Rectal smooth muscle tissue (tissue), 1 donor: ENCODE results near the gene NLRX1.
"Not testable (repeated sequence)": the region's sequence is repeated elsewhere in the genome, so short reads cannot be mapped to it uniquely, and the experiment has no call there.

Source experiments
- H3K27ac ChIP-seq: one replicate; pipeline ENCODE4 v1.7.0; 2013; ENCODE audit warnings: low read depth, low read length, inconsistent platforms
- H3K27me3 ChIP-seq: one replicate; pipeline ENCODE4 v1.7.0; 2013; ENCODE audit warnings: low read length; ENCODE audit not compliant: control insufficient read depth, insufficient read depth
- H3K36me3 ChIP-seq: one replicate; pipeline ENCODE4 v1.7.0; 2013; ENCODE audit warnings: low read length; ENCODE audit not compliant: control insufficient read depth, insufficient read depth
- H3K4me1 ChIP-seq: one replicate; pipeline ENCODE4 v1.7.0; 2013; ENCODE audit warnings: low read length; ENCODE audit not compliant: control insufficient read depth, insufficient read depth
- H3K4me3 ChIP-seq: one replicate; pipeline ENCODE4 v1.7.0; 2013; ENCODE audit warnings: low read length
- H3K9ac ChIP-seq: one replicate; pipeline ENCODE4 v1.7.0; 2013; ENCODE audit warnings: low read length

The NLRX1 gene

GRCh38 chr11:119158467-119158866 is 10.1 kb upstream of the NLRX1 start:
- Histone ChIP-seq H3K4me3 (no peak overlapping the region), H3K27ac (no peak overlapping the region), H3K36me3 (no peaks in the 10 kb centered on the region), H3K4me1 (no peaks in the 10 kb centered on the region), H3K27me3 (no peaks in the 10 kb centered on the region), H3K9ac (no peak overlapping the region)

DNA sequence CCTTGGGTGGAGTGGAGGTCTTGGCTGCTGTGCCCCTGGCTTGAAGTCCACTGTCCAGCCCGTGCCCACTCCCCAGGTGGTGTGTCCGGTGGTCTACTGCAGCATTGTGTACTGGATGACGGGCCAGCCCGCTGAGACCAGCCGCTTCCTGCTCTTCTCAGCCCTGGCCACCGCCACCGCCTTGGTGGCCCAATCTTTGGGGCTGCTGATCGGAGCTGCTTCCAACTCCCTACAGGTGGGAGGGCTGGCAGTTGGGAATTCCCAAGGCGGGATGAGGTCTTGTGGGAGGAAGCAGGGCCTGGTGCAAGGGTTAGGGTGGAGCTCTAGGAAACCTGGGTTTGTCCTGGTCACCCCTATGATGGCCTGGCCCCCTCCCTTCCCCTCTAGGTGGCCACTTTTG is 8.4 kb upstream of the NLRX1 start:
- H3K4me3 ChIP-seq, result no peak overlapping the region
- H3K36me3 ChIP-seq, result no peaks in the 10 kb centered on the region
- H3K9ac ChIP-seq, result no peak overlapping the region
- H3K4me1 ChIP-seq, result no peaks in the 10 kb centered on the region
- no peak overlapping the region for H3K27ac ChIP-seq
- H3K27me3 ChIP-seq, result no peaks in the 10 kb centered on the region

GRCh38 chr11:119161871-119162270 is 6.7 kb upstream of the NLRX1 start:
- Histone ChIP-seq H3K9ac (no peak overlapping the region), H3K4me3 (no peak overlapping the region), H3K27me3 (no peaks in the 10 kb centered on the region), H3K4me1 (no peaks in the 10 kb centered on the region), H3K36me3 (no peaks in the 10 kb centered on the region), H3K27ac (no peak overlapping the region)

DNA sequence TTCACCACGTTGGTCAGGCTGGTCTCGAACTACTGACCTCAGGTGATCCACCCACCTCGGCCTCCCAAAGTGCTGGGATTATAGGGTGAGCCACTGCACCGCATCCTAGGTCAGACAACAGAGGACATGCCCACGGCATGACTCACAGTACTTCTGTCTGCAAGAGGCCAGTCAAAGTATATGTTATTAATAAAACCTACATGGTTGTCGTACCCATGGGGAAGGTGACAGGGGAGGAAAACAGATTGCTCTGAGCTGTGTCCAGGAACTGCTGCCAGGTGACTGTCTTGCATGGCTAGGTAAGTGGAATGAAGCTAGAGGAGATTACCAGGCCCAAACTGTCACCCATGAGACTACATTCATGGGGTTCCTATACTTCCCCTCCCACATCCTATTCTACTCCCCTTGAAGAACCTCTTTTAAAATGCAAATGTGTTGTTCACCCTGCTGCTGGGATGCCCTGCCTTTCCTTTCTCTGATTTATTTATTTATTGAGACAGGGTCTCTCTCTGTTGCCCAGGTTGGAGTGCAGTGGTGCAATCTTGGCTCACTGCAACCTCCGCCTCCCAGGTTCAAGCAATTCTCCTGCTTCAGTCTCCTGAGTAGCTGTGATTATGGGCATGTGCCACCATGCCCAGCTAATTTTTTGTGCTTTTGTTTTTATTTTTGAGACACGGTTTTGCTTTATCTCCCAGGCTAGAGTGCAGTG is 2.0 kb upstream of the NLRX1 start:
- H3K9ac ChIP-seq, result no peak overlapping the region
- H3K27ac ChIP-seq, result no peak overlapping the region
- no peaks in the 10 kb centered on the region for H3K36me3 ChIP-seq
- no peak overlapping the region for H3K4me3 ChIP-seq
- peaks cover 6% of the 10 kb centered on the region for H3K4me1 ChIP-seq
- no peaks in the 10 kb centered on the region for H3K27me3 ChIP-seq

DNA sequence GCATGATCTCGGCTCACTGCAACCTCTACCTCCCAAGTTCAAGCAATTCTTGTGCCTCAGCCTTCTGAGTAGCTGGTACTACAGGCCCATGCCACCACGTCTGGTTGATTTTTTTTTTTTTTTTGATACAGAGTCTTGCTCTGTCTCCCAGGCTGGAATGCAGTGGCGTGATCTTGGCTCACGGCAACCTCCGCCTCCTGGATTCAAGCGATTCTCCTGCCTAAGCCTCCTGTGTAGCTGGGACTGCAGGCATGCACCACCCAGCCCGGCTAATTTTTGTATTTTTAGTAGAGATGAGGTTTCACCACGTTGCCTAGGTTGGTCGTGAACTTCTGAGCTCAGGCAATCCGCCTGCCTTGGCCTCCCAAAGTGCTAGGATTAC is 1.5 kb upstream of the NLRX1 start:
- not testable (repeated sequence) for H3K36me3 ChIP-seq, H3K9ac ChIP-seq, H3K27ac ChIP-seq, H3K27me3 ChIP-seq, H3K4me1 ChIP-seq, H3K4me3 ChIP-seq

DNA sequence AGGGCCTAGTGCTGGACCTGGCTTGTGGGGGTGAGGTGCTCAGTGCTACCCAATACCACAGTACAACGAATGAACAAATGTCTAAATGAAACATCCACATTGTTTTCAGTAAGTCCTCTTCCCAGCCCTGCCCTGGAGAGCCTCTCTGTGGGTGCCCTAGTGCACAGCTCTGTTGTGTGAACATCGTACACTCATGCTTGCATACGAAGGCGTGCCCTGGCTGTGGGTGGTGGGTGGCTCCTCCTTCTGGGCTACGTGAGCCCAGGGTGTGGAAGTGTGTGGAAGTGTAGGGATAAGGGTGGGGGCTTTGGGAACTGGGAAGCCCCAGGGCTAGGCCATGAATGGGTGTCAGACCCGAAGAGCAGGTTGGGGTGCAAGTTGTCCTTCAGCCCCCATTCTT is 592 bp upstream of the NLRX1 start:
- Histone ChIP-seq H3K27me3 (no peaks in the 10 kb centered on the region), H3K9ac (no peak overlapping the region), H3K4me3 (no peak overlapping the region), H3K4me1 (peaks cover 6% of the 10 kb centered on the region), H3K36me3 (peaks cover 2% of the 10 kb centered on the region), H3K27ac (no peak overlapping the region)

DNA sequence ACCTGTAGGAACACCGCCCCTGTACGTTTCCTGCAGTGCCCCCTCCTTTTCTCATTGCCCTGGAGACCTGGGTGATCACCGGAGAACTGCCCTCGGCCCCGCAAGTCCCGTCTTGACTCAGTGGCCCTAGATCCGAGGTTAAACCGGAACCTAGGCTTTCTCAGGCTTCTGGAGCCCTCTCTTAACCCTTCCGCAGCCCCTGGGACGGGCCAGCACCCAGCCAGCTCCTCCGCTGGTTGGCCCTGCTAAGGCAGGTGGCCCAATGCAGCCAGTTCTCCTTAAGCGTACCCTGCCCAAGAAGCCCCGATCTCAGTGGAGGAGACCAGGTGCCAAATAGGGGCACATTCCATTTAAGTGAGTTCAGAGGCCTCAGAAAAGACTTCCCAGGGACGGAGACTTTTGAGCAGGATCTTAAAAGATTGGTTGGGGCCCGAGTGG is 776 bp downstream of the NLRX1 start:
- H3K4me3 ChIP-seq, result peak overlapping the region; percentile 84
- peak overlapping the region; percentile 77 for H3K9ac ChIP-seq
- peak overlapping the region; percentile 92 for H3K27ac ChIP-seq
- H3K27me3 ChIP-seq, result no peaks in the 10 kb centered on the region
- H3K36me3 ChIP-seq, result peaks cover 5% of the 10 kb centered on the region
- H3K4me1 ChIP-seq, result peaks cover 6% of the 10 kb centered on the region

GRCh38 chr11:119172513-119172912 is 4.0 kb downstream of the NLRX1 start:
- Histone ChIP-seq H3K4me3 (no peak overlapping the region), H3K4me1 (peaks cover 6% of the 10 kb centered on the region), H3K9ac (no peak overlapping the region), H3K27ac (no peak overlapping the region), H3K27me3 (no peaks in the 10 kb centered on the region), H3K36me3 (peaks cover 12% of the 10 kb centered on the region)

GRCh38 chr11:119173453-119173852 is 4.9 kb downstream of the NLRX1 start:
- Histone ChIP-seq H3K27ac (no peak overlapping the region), H3K27me3 (no peaks in the 10 kb centered on the region), H3K9ac (no peak overlapping the region), H3K4me1 (peaks cover 2% of the 10 kb centered on the region), H3K36me3 (peaks cover 14% of the 10 kb centered on the region), H3K4me3 (no peak overlapping the region)

- Histone ChIP-seq H3K4me3 (no peak overlapping the region), H3K36me3 (peaks cover 17% of the 10 kb centered on the region), H3K27ac (no peak overlapping the region)
These were observed 7.1 kb downstream of the NLRX1 start for GRCh38 chr11:119175493-119176077.

GRCh38 chr11:119178166-119178680 is 9.7 kb downstream of the NLRX1 start:
- H3K9ac ChIP-seq, result no peak overlapping the region
- no peak overlapping the region for H3K4me3 ChIP-seq
- H3K27ac ChIP-seq, result no peak overlapping the region
- no peaks in the 10 kb centered on the region for H3K27me3 ChIP-seq
- H3K4me1 ChIP-seq, result no peaks in the 10 kb centered on the region
- peaks cover 20% of the 10 kb centered on the region for H3K36me3 ChIP-seq

More at GRCh38 chr11:119175493-119176077, 7.1 kb downstream of the NLRX1 start:
- Histone ChIP-seq H3K9ac (no peak overlapping the region), H3K27me3 (no peaks in the 10 kb centered on the region), H3K4me1 (no peaks in the 10 kb centered on the region)

DNA sequence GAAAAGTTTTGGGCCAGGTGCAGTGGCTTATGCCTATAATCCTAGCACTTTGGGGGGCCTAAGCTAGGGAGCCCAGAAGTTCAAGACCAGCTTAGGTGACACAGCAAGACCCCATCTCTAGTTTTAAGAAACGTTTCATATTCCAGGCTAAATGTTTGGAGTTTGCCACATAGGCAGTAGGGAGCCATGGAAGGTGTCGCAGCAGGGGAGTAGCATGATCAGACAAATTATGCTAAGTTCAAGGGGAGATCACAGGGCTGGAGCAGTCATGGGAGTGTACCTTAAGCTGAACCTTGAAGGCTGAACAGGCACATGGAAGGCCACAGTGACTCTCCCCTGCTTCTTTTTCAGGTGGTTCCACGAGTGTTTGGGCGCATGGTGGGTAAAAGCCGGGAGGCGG is 10.8 kb downstream of the NLRX1 start:
- Histone ChIP-seq H3K9ac (no peak overlapping the region), H3K27me3 (no peaks in the 10 kb centered on the region), H3K4me1 (no peaks in the 10 kb centered on the region), H3K27ac (no peak overlapping the region), H3K4me3 (no peak overlapping the region), H3K36me3 (peaks cover 19% of the 10 kb centered on the region)

- H3K27me3 ChIP-seq, result no peaks in the 10 kb centered on the region
- no peak overlapping the region for H3K4me3 ChIP-seq
- H3K36me3 ChIP-seq, result peaks cover 12% of the 10 kb centered on the region
- H3K27ac ChIP-seq, result no peak overlapping the region
- no peak overlapping the region for H3K9ac ChIP-seq
- H3K4me1 ChIP-seq, result no peaks in the 10 kb centered on the region
These were observed 11.5 kb downstream of the NLRX1 start for GRCh38 chr11:119179983-119180382.
